SKM-1 treated with dmso at 0.1 percent for 144 hours (cell line): ENCODE results near the gene CD2AP.

ENCODE experiments used
- DNase-seq: peaks from one replicate; lab custom pipeline; 2025; ENCODE audit not compliant: unreplicated experiment; lab: John Stamatoyannopoulos, UW

Gene CD2AP

DNA sequence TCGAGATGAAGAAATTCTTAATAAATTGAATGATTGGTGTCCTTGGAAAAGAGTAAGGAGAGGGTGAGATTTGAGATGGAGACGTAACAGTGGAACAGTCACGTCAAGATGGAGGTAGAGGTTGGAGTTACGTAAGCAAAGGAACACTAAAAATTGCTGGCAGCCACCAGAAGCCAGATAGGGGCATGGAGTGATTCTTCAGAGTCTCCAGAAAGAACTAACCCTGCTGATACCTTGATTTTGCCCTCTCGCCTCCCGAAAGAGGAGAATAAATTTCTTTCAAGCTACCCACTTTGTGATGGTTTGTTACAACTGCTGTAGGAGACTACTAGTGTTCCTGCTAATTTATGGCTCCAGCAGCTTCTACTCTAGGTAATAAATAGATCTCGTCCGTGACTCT is 17.6 kb downstream of the CD2AP start:
- DNase-seq: no peak

DNA sequence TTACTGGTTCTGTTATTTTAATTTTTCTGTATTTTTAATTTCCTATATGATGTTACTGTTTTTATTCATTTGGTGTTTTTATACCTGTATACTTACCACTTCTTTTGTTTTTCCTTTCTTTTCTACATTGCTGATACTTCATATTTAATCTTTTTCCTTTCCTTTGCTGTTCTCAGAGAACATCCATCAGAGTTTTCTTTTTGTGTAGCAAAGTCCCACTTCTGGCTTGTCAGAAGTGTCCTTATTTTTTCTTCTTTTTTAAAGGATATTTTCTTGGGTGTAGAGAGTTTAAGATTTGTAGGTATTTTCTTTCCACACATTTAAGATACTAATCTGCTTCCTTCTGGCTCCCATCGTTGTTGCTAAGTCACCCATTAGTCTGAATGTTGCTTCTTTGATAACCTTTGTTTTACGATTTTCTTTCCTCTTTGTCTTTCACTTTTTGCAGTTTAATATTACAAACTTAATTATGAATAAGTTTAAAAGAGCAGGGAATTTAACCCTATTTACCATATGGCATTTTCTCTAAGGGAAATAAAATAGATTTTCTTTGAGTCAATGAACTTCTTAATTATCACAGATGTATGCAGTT is 18.5 kb downstream of the CD2AP start:
- DNase-seq: no peak

DNA sequence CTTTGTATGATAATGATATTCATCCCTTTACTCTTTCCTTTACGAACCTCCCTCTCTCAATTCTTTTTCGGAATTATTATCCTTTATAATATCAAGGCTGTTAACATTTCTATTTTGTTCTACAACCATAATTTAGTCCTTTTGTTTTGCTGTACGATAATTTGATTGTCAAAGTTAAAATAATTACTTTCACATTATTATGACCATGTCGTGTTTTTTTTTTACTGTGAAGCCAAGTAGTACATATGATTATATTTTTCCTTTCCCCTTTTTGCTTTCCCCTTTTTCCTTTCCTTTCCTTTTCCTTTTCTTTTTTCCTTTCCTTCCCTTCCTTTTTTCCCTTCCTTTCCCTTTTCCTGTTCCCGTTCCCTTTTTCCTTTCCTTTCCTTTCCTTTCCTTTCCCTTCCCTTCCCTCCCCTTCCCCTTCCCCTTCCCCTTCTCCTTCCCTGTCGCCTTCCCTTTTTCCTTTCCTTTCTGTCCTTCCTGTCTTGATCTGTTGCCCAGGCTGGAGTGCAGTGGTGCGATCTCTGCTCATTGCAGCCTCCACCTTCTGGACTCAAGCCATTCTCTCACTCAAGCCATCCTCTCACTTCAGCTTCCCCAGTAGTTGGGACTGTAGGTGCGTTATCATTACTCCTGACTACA is 19.5 kb downstream of the CD2AP start:
- no peak for DNase-seq

- DNase-seq: no peak
Measured at GRCh38 chr6:47502920-47503319, 25.3 kb downstream of the CD2AP start.

DNA sequence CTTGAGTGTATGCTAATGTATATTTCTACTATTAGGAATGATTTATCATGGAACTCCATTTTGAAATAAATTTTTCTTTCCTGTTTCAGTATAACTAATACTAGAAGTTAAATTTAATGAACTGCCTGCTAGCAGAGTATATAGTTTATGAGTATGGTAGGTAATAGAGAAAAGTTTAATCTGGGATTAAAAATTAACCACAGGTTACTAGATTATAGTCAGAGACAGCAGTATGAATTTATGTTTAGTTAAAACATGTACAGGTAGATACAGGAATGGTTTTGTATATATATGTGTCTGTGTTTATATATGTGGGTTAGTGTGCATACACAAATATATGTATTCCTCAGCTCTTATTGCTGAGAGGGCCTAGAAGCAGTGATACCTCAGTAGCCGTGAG is 32.3 kb downstream of the CD2AP start:
- DNase-seq: no peak

GRCh38 chr6:47512872-47513271 is 35.3 kb downstream of the CD2AP start:
- no peak for DNase-seq

GRCh38 chr6:47519279-47519678 is 41.7 kb downstream of the CD2AP start:
- DNase-seq: no peak

DNA sequence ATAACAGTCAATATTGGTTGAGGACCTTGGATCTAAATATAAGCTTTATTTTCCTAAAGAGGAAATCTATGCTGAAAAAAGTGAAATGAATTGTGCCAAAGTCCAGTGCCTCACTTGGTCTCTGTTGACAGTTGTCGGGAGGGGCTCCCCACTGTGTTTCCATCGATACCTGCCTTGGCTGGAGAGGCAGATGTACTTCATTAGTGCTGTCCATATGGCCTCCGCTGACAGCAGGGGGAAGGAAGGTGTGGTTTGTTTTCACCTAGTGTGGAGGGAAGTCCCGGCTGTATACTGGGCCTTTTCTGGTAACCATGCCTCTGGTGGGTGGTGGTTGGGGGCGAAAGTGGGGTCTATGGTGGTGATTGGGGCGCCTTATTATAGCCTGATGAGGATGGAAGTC is 42.7 kb downstream of the CD2AP start:
- DNase-seq: no peak

GRCh38 chr6:47521961-47522360 is 44.4 kb downstream of the CD2AP start:
- no peak for DNase-seq

DNA sequence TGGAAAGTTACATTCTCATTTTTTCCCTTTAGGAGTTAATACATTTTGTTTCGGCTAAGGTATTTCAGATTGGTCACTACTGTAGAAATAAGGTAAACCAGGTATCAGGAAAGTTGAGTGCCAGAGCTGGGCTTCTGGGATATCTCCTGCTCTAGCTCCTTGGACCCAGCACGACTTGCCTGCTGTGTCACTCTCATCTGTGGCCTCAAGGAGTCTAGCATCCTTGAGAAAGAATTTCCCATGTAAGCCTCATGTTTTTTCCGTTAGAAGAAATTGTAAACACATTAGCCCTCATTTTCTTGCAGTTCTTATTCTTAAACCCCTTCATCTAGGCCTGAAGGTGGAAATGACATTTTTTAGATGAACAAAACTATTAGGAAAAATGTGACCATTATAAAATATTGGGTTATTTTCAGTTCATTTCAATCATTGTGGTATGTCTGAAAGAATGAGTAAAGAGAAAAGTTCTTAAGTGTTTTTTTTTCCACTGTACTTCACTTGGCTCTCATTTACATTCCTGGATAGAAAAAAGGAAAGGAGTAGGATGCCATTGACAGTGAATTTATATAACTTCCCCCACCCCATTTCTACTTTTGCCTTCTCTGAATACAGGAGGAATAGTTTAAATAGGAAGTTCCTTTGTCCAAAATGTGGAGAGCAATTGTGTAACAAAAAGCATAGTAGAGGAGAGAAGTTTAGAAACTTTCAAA is 46.7 kb downstream of the CD2AP start:
- DNase-seq: no peak

DNA sequence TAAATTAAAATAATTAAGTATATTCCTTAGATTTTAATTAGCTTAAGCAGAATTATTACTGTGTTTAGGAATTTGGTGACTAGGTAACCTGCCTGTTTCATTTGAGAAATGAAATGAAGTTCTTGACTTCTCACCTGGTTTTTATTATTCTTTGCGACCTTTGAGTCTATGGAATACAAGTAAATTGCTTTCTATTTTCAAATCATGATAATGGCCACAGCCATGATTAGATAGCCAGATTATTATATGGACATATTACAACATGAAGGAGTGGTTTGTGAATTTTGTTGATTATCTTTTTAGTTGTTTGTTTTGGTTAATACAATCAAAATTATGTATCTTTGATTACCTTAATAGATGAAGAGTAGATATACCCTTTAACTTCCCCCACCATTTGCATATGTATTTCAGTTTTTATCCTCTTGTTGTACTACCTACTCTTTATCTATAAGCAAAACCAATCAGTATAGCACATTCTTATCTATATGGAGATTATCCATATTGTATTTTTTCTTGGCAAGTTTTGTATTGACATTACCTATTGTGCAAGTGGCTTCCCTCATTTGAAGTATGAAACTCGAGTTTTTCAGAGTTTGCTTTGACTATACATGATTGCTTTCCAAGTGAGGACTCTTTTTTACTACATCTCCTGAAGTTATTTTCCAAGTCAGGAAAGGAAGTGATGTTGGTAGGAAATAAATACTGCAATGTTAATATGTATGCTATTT is 47.9 kb downstream of the CD2AP start:
- DNase-seq: no peak

GRCh38 chr6:47527274-47527673 is 49.7 kb downstream of the CD2AP start:
- DNase-seq: no peak

DNA sequence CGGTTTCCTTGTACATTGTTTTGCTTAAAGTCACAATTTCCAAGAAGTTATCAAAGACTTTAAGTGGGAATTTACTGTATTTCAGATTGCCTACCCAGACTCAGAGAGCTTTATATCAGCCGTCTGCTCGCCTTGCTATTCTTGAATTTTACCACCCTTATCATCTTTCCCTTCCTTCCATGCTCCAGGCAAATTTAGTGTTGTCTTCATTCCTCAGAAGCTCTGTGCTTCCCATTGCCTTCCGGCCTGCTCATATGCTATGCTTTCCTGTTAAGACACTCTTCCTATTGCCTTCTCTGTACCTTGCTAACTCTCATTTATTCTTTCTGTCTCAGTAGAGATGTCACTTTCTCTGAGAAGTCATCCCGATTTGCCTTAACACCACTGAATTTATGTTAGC is 52.1 kb downstream of the CD2AP start:
- no peak for DNase-seq

DNA sequence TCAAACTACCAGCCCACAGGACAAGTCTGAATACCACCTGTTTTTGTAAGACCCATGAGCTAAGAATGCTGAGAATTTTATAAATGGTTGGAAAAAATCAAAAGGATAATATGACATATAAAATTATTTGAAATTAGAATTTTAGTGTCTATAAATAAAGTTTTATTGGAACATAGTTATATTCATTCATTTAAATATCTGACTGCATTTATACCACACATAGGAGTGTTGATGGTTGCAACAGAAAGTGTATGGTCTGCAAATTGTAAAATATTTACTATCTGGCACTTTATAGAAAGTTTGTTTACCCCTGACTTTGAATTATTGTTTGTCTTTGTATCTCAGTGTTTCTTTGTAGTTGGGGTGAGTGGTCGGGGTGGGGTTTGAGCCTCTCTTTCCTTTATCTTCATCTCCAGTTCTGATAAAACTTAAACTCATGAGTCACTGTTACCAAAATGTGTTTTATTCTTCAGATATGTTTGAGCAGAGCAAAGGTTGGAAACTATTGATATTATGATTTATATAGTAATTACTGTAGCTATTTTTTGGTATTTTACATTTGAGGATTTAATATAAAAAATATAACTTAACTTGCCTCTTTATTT is 55.5 kb downstream of the CD2AP start:
- no peak for DNase-seq

- DNase-seq: no peak
Measured at GRCh38 chr6:47534063-47534462, 56.5 kb downstream of the CD2AP start.

- DNase-seq: no peak
Measured at GRCh38 chr6:47535316-47536225, 58.0 kb downstream of the CD2AP start.

GRCh38 chr6:47536816-47537401 is 59.3 kb downstream of the CD2AP start:
- no peak for DNase-seq

- DNase-seq: no peak
Measured at GRCh38 chr6:47545223-47545622, 67.6 kb downstream of the CD2AP start.

GRCh38 chr6:47551670-47552069 is 74.1 kb downstream of the CD2AP start:
- DNase-seq: no peak

- DNase-seq: no peak
Measured at GRCh38 chr6:47552319-47552718, 74.7 kb downstream of the CD2AP start.
